Neural progenitor cell (in vitro differentiated cells): ENCODE data around the gene KCNH6.

Source experiments
- CTCF ChIP-seq: fragments of 200-600 bp; sonication (generic); IDR thresholded peaks from 2 replicates; pipeline ENCODE4 v1.5.1; 2017; ENCODE audit warnings: antibody characterized with exemption, mild to moderate bottlenecking
- EZH2 ChIP-seq: fragments of 200-600 bp; sonication (generic); IDR thresholded peaks from 2 replicates; pipeline ENCODE4 v1.6.1; 2017; ENCODE audit warnings: antibody characterized with exemption, mild to moderate bottlenecking, moderate library complexity
- EZH2phosphoT487 ChIP-seq: fragments of 200-600 bp; sonication (generic); IDR thresholded peaks from 2 replicates; pipeline ENCODE4 v1.6.1; 2017; ENCODE audit warnings: antibody characterized with exemption

GRCh38 chr17:63511331-63511730 lies 11.8 kb upstream of the KCNH6 start:
- no peak for TF ChIP-seq CTCF
- TF ChIP-seq EZH2phosphoT487: no peak
- TF ChIP-seq EZH2: no peak
